B cell (primary cell): ENCODE measurements around the gene SOAT2.
"Not testable (repeated sequence)": the region's sequence is repeated elsewhere in the genome, so short reads cannot be mapped to it uniquely, and the experiment has no call there.

Experiments used
- CTCF ChIP-seq: fragments of 200-600 bp; IDR thresholded peaks from one replicate; pipeline ENCODE4 v1.8.0; 2022; ENCODE audit warnings: antibody characterized with exemption, mild to moderate bottlenecking
- EZH2 ChIP-seq: IDR thresholded peaks from 2 replicates; pipeline ENCODE4 v1.6.1; 2012; ENCODE audit warnings: borderline replicate concordance, low read depth, mild to moderate bottlenecking, moderate library complexity, low read length; ENCODE audit not compliant: insufficient read depth, poor library complexity, severe bottlenecking

- not testable (repeated sequence) for TF ChIP-seq CTCF, EZH2
These were observed 9.1 kb downstream of the SOAT2 start for GRCh38 chr12:53112431-53112830.
